ENCODE measurements around the gene SYT8. TPM values are rescaled to one million over a fixed set of nuclear protein-coding genes. Genes with fewer than 3 reads are reported as not detected.

Gene SYT8
- total RNA-seq, 1 experiment from 2014 or later: 1.0 TPM

GRCh38 chr11:1807264-1807995, 27.4 kb upstream of the SYT8 start:
- ATAC-seq: peak; percentile 74
- H3K4me3 ChIP-seq (replicated peaks in 1 of 2; ENCODE audit: low read depth in 1 of 2, low read length in 2 of 2): no peak overlapping the region
- intact Hi-C loops (cut with micrococcal nuclease): no loop called here
- H3K9ac ChIP-seq (ENCODE audit: low read length): no peak overlapping the region
- H3K4me2 ChIP-seq (ENCODE audit: low read length): no peak overlapping the region
- H3K9me3 ChIP-seq (ENCODE audit: control insufficient read depth in 1 of 2, insufficient read depth in 1 of 2, low read depth in 1 of 2, low read length in 2 of 2): no peaks in the 10 kb centered on the region
- ChIA-PET POLR2A (no interaction called here), RAD21 (ENCODE audit: low non-redundant PET in 1 of 2, low total read pairs in 2 of 2, uncharacterized antibody in 2 of 2, unreplicated experiment in 2 of 2) (no interaction called here), CTCF (no interaction called here)
- no peaks in the 10 kb centered on the region for H3K4me1 ChIP-seq (ENCODE audit: control insufficient read depth in 1 of 2, insufficient read depth in 2 of 2, low read length in 2 of 2)
- no peaks in the 10 kb centered on the region for H3K9me2 ChIP-seq (ENCODE audit: insufficient read depth)
- H3K36me3 ChIP-seq (ENCODE audit: control insufficient read depth in 1 of 2, insufficient read depth in 2 of 2, low read length in 2 of 2): no peaks in the 10 kb centered on the region
- DNase-seq (ENCODE audit: low read depth, low spot score): no peak
- H2AFZ ChIP-seq (ENCODE audit: low read depth, low read length, poor library complexity, severe bottlenecking): no peak overlapping the region
- no TSS peak for BruUV-seq (replicated peaks)
- no peaks in the 10 kb centered on the region for H4K20me1 ChIP-seq (ENCODE audit: insufficient read depth)
- no peak overlapping the region for H3K27ac ChIP-seq (ENCODE audit: low read depth, low read length)
- H3K79me2 ChIP-seq (ENCODE audit: insufficient read depth, low read length): no peaks in the 10 kb centered on the region
- peak; percentile 24; the same call in 1 of the 2 replicates for TF ChIP-seq RAD21 (IDR thresholded peaks at IDR 0.05; ENCODE audit: low read depth)
- no peak for TF ChIP-seq ZFX (IDR thresholded peaks at IDR 0.05)
- peak in 2 of 3 experiments; percentile 21 to 23; a peak in 1 of 6 replicates for TF ChIP-seq CTCF (IDR thresholded peaks at IDR 0.05 in 2 of 3, conservative IDR thresholded peaks at IDR 0.05 in 1 of 3; ENCODE audit: borderline replicate concordance in 1 of 3, insufficient read depth in 1 of 3, low read depth in 2 of 3, low read length in 2 of 3)
- TF ChIP-seq MAX (IDR thresholded peaks at IDR 0.05): no peak
- no peak for TF ChIP-seq POLR2AphosphoS5 (IDR thresholded peaks at IDR 0.05; ENCODE audit: low read depth, low read length)
- no peak for TF ChIP-seq EGR1 (IDR thresholded peaks at IDR 0.05; ENCODE audit: low read depth)
- H3K27me3 ChIP-seq (ENCODE audit: insufficient read depth, low read length): no peaks in the 10 kb centered on the region

GRCh38 chr11:1810761-1811160, 24.0 kb upstream of the SYT8 start:
- DNase-seq (ENCODE audit: low read depth, low spot score) (no peak), ATAC-seq (no peak)
- intact Hi-C loops (cut with micrococcal nuclease): loop anchor here (5.0 kb wide), 1 partner anchor 98 kb away; no protein-coding TSS in a partner anchor
- Histone ChIP-seq H2AFZ (ENCODE audit: low read depth, low read length, poor library complexity, severe bottlenecking) (no peak overlapping the region), H4K20me1 (ENCODE audit: insufficient read depth) (no peaks in the 10 kb centered on the region), H3K4me1 (ENCODE audit: control insufficient read depth in 1 of 2, insufficient read depth in 2 of 2, low read length in 2 of 2) (no peaks in the 10 kb centered on the region), H3K79me2 (ENCODE audit: insufficient read depth, low read length) (no peaks in the 10 kb centered on the region), H3K4me2 (ENCODE audit: low read length) (no peak overlapping the region), H3K9ac (ENCODE audit: low read length) (no peak overlapping the region), H3K27ac (ENCODE audit: low read depth, low read length) (no peak overlapping the region), H3K9me2 (ENCODE audit: insufficient read depth) (no peaks in the 10 kb centered on the region), H3K36me3 (ENCODE audit: control insufficient read depth in 1 of 2, insufficient read depth in 2 of 2, low read length in 2 of 2) (no peaks in the 10 kb centered on the region), H3K9me3 (ENCODE audit: control insufficient read depth in 1 of 2, insufficient read depth in 1 of 2, low read depth in 1 of 2, low read length in 2 of 2) (no peaks in the 10 kb centered on the region), H3K27me3 (ENCODE audit: insufficient read depth, low read length) (no peaks in the 10 kb centered on the region), H3K4me3 (replicated peaks in 1 of 2; ENCODE audit: low read depth in 1 of 2, low read length in 2 of 2) (no peak overlapping the region)
- BruUV-seq (replicated peaks): no TSS peak
- TF ChIP-seq RAD21 (IDR thresholded peaks at IDR 0.05; ENCODE audit: low read depth) (no peak), YY1 (IDR thresholded peaks at IDR 0.05; ENCODE audit: extremely low read depth, insufficient replicate concordance, low read depth, low read length) (no peak), POLR2AphosphoS5 (IDR thresholded peaks at IDR 0.05; ENCODE audit: low read depth, low read length) (no peak), ZBTB33 (IDR thresholded peaks at IDR 0.05; ENCODE audit: extremely low read depth, insufficient replicate concordance, low read length) (no peak), ELF1 (IDR thresholded peaks at IDR 0.05; ENCODE audit: borderline replicate concordance, low read depth) (no peak), FOSL1 (IDR thresholded peaks at IDR 0.05; ENCODE audit: low read depth) (no peak), TCF7L2 (IDR thresholded peaks at IDR 0.05; ENCODE audit: borderline replicate concordance, extremely low read depth, insufficient read depth, insufficient read length) (no peak), SP1 (IDR thresholded peaks at IDR 0.05; ENCODE audit: low read depth) (no peak), MAX (IDR thresholded peaks at IDR 0.05) (no peak), ZFX (IDR thresholded peaks at IDR 0.05) (no peak), CEBPB (IDR thresholded peaks at IDR 0.05; ENCODE audit: low read depth) (no peak), JUND (IDR thresholded peaks at IDR 0.05) (no peak), SRF (IDR thresholded peaks at IDR 0.05; ENCODE audit: low read depth) (no peak), EZH2 (IDR thresholded peaks at IDR 0.05) (no peak)
- CTCF ChIA-PET: no interaction called here
- RAD21 ChIA-PET (ENCODE audit: low non-redundant PET in 1 of 2, low total read pairs in 2 of 2, uncharacterized antibody in 2 of 2, unreplicated experiment in 2 of 2): no interaction called here
- POLR2A ChIA-PET: no interaction called here
